MCF 10A (cell line): ENCODE data around the gene COPG2. TPM values are rescaled to one million over a fixed set of nuclear protein-coding genes. Genes with fewer than 3 reads are reported as not detected.
A peak's percentile ranks its signal among the peaks of the same experiment; 100 is the strongest.

ENCODE experiments used
- BruUV-seq: library from RNA; stranded (reverse); fragments of 400-500 nt; replicated peaks from 2 replicates; lab custom pipeline; 2021; lab: Mats Ljungman, UMichigan
- CTCF ChIA-PET: fragments of 300-600 bp; sonication (Branson Sonifier 250); formaldehyde crosslinking; extraction: SDS; loops from one replicate; lab custom pipeline; 2021; ENCODE audit warnings: antibody characterized with exemption, inconsistent platforms; lab: Yijun Ruan, JAX
- POLR2A ChIA-PET: fragments of 300-600, 350-650 bp; sonication (Branson Sonifier 250); formaldehyde crosslinking; extraction: SDS; loops from one replicate; lab custom pipeline; 2020; ENCODE audit warnings: antibody characterized with exemption, inconsistent platforms; lab: Yijun Ruan, JAX
- DNase-seq: peaks from one replicate; pipeline ENCODE4 v3.0.0-alpha.2; 2018; ENCODE audit not compliant: unreplicated experiment
- H3K27ac Mint-ChIP-seq: one replicate; pipeline ENCODE4 v1.8.0; 2022; ENCODE audit warnings: mild to moderate bottlenecking, low read depth, mixed read lengths; ENCODE audit not compliant: unreplicated experiment
- H3K27me3 Mint-ChIP-seq: one replicate; pipeline ENCODE4 v1.8.0; 2022; ENCODE audit warnings: mixed read lengths; ENCODE audit not compliant: insufficient read depth, unreplicated experiment
- H3K36me3 Mint-ChIP-seq: one replicate; pipeline ENCODE4 v1.8.0; 2022; ENCODE audit warnings: mild to moderate bottlenecking, moderate library complexity, mixed read lengths; ENCODE audit not compliant: insufficient read depth, unreplicated experiment
- H3K4me1 Mint-ChIP-seq: one replicate; pipeline ENCODE4 v1.8.0; 2022; ENCODE audit warnings: mixed read lengths; ENCODE audit not compliant: insufficient read depth, unreplicated experiment
- H3K4me3 Mint-ChIP-seq: one replicate; pipeline ENCODE4 v1.8.0; 2022; ENCODE audit warnings: mild to moderate bottlenecking, moderate library complexity, mixed read lengths; ENCODE audit not compliant: unreplicated experiment
- H3K9me3 Mint-ChIP-seq: one replicate; pipeline ENCODE4 v1.8.0; 2022; ENCODE audit warnings: mixed read lengths; ENCODE audit not compliant: unreplicated experiment
- intact Hi-C: fragments of 100-400 bp; cut with micrococcal nuclease; formaldehyde crosslinking; loops from 2 replicates; pipeline ENCODE4 v1.14.1; 2022
- total RNA-seq: library from RNA; stranded (reverse); gene quantifications from 2 replicates; pipeline ENCODE4 v1.2.3, GENCODE V29; 2022
- TF ChIP-seq, protein P1 (sequence below): fragments of 200-600 bp; IDR thresholded peaks from one replicate; pipeline ENCODE4 v1.8.0; 2022; ENCODE audit warnings: antibody characterized with exemption, mild to moderate bottlenecking; ENCODE audit not compliant: unreplicated experiment

The COPG2 gene
- total RNA-seq, 1 experiment from 2014 or later: 24.7 TPM

- DNase-seq: no peak
- CTCF ChIA-PET: no interaction called here
- H3K36me3 Mint-ChIP-seq: no peaks in the 10 kb centered on the region
- BruUV-seq: no TSS peak
- H3K27ac Mint-ChIP-seq: peak overlapping the region; percentile 91
- POLR2A ChIA-PET: no interaction called here
- H3K4me1 Mint-ChIP-seq: peaks cover 33% of the 10 kb centered on the region
- peak overlapping the region; percentile 93 for H3K4me3 Mint-ChIP-seq
- intact Hi-C loops: loop anchor here (1.0 to 10.0 kb wide), 3 partner anchors 123 to 411 kb away; partner anchors contain the start of gene KLHDC10
- TF ChIP-seq, protein P1, sequence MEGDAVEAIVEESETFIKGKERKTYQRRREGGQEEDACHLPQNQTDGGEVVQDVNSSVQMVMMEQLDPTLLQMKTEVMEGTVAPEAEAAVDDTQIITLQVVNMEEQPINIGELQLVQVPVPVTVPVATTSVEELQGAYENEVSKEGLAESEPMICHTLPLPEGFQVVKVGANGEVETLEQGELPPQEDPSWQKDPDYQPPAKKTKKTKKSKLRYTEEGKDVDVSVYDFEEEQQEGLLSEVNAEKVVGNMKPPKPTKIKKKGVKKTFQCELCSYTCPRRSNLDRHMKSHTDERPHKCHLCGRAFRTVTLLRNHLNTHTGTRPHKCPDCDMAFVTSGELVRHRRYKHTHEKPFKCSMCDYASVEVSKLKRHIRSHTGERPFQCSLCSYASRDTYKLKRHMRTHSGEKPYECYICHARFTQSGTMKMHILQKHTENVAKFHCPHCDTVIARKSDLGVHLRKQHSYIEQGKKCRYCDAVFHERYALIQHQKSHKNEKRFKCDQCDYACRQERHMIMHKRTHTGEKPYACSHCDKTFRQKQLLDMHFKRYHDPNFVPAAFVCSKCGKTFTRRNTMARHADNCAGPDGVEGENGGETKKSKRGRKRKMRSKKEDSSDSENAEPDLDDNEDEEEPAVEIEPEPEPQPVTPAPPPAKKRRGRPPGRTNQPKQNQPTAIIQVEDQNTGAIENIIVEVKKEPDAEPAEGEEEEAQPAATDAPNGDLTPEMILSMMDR: no peak
- H3K27me3 Mint-ChIP-seq: no peaks in the 10 kb centered on the region
- peaks cover 10% of the 10 kb centered on the region for H3K9me3 Mint-ChIP-seq
These were observed 182.8 kb downstream of the COPG2 start for GRCh38 chr7:130485734-130486113.

- DNase-seq: no peak
- Mint-ChIP-seq H3K9me3 (peaks cover 15% of the 10 kb centered on the region), H3K36me3 (no peaks in the 10 kb centered on the region), H3K4me3 (no peak overlapping the region), H3K27me3 (no peaks in the 10 kb centered on the region), H3K4me1 (peaks cover 25% of the 10 kb centered on the region), H3K27ac (no peak overlapping the region)
- no TSS peak for BruUV-seq
- ChIA-PET POLR2A (no interaction called here), CTCF (no interaction called here)
- TF ChIP-seq, protein P1: no peak
- intact Hi-C loops: loop anchor here (10.0 kb wide), 1 partner anchor 408 kb away; the partner anchor contains the start of gene KLHDC10
These were observed 185.5 kb downstream of the COPG2 start for GRCh38 chr7:130483031-130483430.

- BruUV-seq: no TSS peak
- Mint-ChIP-seq H3K4me1 (peaks cover 19% of the 10 kb centered on the region), H3K27me3 (no peaks in the 10 kb centered on the region), H3K36me3 (no peaks in the 10 kb centered on the region), H3K9me3 (peaks cover 24% of the 10 kb centered on the region), H3K27ac (no peak overlapping the region), H3K4me3 (no peak overlapping the region)
- intact Hi-C loops: loop anchor here (10.0 kb wide), 1 partner anchor 407 kb away; the partner anchor contains the start of gene KLHDC10
- TF ChIP-seq, protein P1: no peak
- no peak for DNase-seq
- POLR2A ChIA-PET: no interaction called here
- CTCF ChIA-PET: no interaction called here
These were observed 186.7 kb downstream of the COPG2 start for GRCh38 chr7:130481898-130482297.

GRCh38 chr7:130479716-130480400, 188.7 kb downstream of the COPG2 start:
- no peak for DNase-seq
- BruUV-seq: no TSS peak
- intact Hi-C loops: loop anchor here (10.0 kb wide), 1 partner anchor 405 kb away; the partner anchor contains the start of gene KLHDC10

More at GRCh38 chr7:130479716-130480400, 188.7 kb downstream of the COPG2 start:
- Mint-ChIP-seq H3K4me3 (no peak overlapping the region), H3K9me3 (peaks cover 15% of the 10 kb centered on the region), H3K36me3 (no peaks in the 10 kb centered on the region), H3K27me3 (no peaks in the 10 kb centered on the region), H3K4me1 (peaks cover 3% of the 10 kb centered on the region), H3K27ac (no peak overlapping the region)
- ChIA-PET CTCF (interaction anchor here (0.6 kb wide), 1 partner anchor 246 kb away, joined by 3 read pairs; no protein-coding TSS in a partner anchor), POLR2A (interaction anchor here (1.0 to 1.2 kb wide), 2 partner anchors 9 to 39 kb away, joined by 3 read pairs; no protein-coding TSS in a partner anchor)
- TF ChIP-seq, protein P1: no peak
